Fibroblast of lung (primary cell): Measurements from ENCODE around the gene DLGAP1. TPM values are rescaled to one million over a fixed set of nuclear protein-coding genes. Genes with fewer than 3 reads are reported as not detected.

ENCODE experiments used
- DNase-seq, 2 donors: peaks; one replicate each; pipeline versions ENCODE4 v3.0.0 to v3.0.0-alpha.2; 2010; ENCODE audit warnings: low read depth in 2 of 2
- H2AFZ ChIP-seq: 2 replicates; pipeline ENCODE4 v1.5.1; 2012; ENCODE audit warnings: low read length, control low read depth, inconsistent platforms
- H3K27ac ChIP-seq: 2 replicates; pipeline ENCODE4 v1.5.1; 2011; ENCODE audit warnings: low read length, control low read depth; ENCODE audit not compliant: insufficient read depth
- H3K27me3 ChIP-seq: 2 replicates; pipeline ENCODE4 v1.5.1; 2011; ENCODE audit warnings: mild to moderate bottlenecking, low read length; ENCODE audit not compliant: control insufficient read depth, insufficient read depth
- H3K36me3 ChIP-seq: 2 replicates; pipeline ENCODE4 v1.5.1; 2011; ENCODE audit warnings: low read length; ENCODE audit not compliant: control insufficient read depth, insufficient read depth
- H3K4me1 ChIP-seq: 2 replicates; pipeline ENCODE4 v1.5.1; 2011; ENCODE audit warnings: low read length; ENCODE audit not compliant: control insufficient read depth, insufficient read depth; ENCODE audit errors: extremely low read depth
- H3K4me2 ChIP-seq: 2 replicates; pipeline ENCODE4 v1.5.1; 2011; ENCODE audit warnings: low read length, control low read depth; ENCODE audit not compliant: insufficient read depth; ENCODE audit errors: extremely low read depth
- H3K4me3 ChIP-seq, 4 experiments: fragments of 200-600 bp in 1 of 4; sonication (generic) in 1 of 4; replicated peaks in 1 of 4; 2 replicates each; pipeline ENCODE4 v1.5.1; 2011 to 2016; ENCODE audit warnings: low read length in 4 of 4, low read depth in 3 of 4, mild to moderate bottlenecking in 3 of 4, control low read depth in 2 of 4, inconsistent platforms in 1 of 4, mixed read lengths in 1 of 4; ENCODE audit not compliant: insufficient read depth in 1 of 4; ENCODE audit errors: control extremely low read depth in 1 of 4
- H3K79me2 ChIP-seq: 2 replicates; pipeline ENCODE4 v1.5.1; 2012; ENCODE audit warnings: mild to moderate bottlenecking, low read length, inconsistent platforms; ENCODE audit not compliant: control insufficient read depth, insufficient read depth
- H3K9ac ChIP-seq: 2 replicates; pipeline ENCODE4 v1.5.1; 2011; ENCODE audit warnings: mild to moderate bottlenecking, low read length, control low read depth; ENCODE audit not compliant: insufficient read depth
- H3K9me3 ChIP-seq: 2 replicates; pipeline ENCODE4 v1.5.1; 2012; ENCODE audit warnings: low read depth, low read length; ENCODE audit not compliant: control insufficient read depth, insufficient read depth
- H4K20me1 ChIP-seq: 2 replicates; pipeline ENCODE4 v1.5.1; 2011; ENCODE audit warnings: low read length; ENCODE audit not compliant: control insufficient read depth, insufficient read depth; ENCODE audit errors: extremely low read depth
- EZH2 ChIP-seq: IDR thresholded peaks from 2 replicates; pipeline ENCODE4 v1.5.1; 2012; ENCODE audit warnings: low read length, control low read depth, mild to moderate bottlenecking; ENCODE audit errors: missing control alignments
- polyA plus RNA-seq, 2 donors: library from polyadenylated mRNA; depleted of rRNA in 1 of 2; stranded (reverse) in 1 of 2; unstranded in 1 of 2; fragments of >200 nt; gene quantifications; 2 replicates each; pipeline ENCODE4 v1.2.1, GENCODE V29; 2011 to 2012; ENCODE audit warnings: missing spikeins in 1 of 2
- total RNA-seq: library from RNA; depleted of rRNA; stranded (reverse); fragments of >200 nt; gene quantifications from 2 replicates; pipeline ENCODE4 v1.2.1, GENCODE V29; 2014
- TF ChIP-seq, protein P1 (sequence below), 2 donors: IDR thresholded peaks in 1 of 2; conservative IDR thresholded peaks in 1 of 2; 1 replicate in 1 of 2; 2 replicates in 1 of 2; pipeline ENCODE4 v1.5.1; 2011 to 2012; ENCODE audit warnings: low read length in 2 of 2, control low read depth in 1 of 2, inconsistent platforms in 1 of 2, low read depth in 1 of 2, mild to moderate bottlenecking in 1 of 2

The DLGAP1 gene
- total and polyA plus RNA-seq, 2 donors (not counting 1 experiment from before 2014, with no cell fraction given), result 0.16 to 0.17 TPM

GRCh38 chr18:3715231-3716080, 739.7 kb downstream of the DLGAP1 start:
- H3K36me3 ChIP-seq, result no peaks in the 10 kb centered on the region
- H2AFZ ChIP-seq, result no peak overlapping the region
- no peaks in the 10 kb centered on the region for H3K4me1 ChIP-seq
- H3K4me3 ChIP-seq, result no peak overlapping the region
- DNase-seq, result no peak
- H3K4me2 ChIP-seq, result no peak overlapping the region
- no peaks in the 10 kb centered on the region for H3K79me2 ChIP-seq
- H3K9ac ChIP-seq, result no peak overlapping the region
- no peaks in the 10 kb centered on the region for H4K20me1 ChIP-seq
- H3K9me3 ChIP-seq, result no peaks in the 10 kb centered on the region
- TF ChIP-seq, protein P1, sequence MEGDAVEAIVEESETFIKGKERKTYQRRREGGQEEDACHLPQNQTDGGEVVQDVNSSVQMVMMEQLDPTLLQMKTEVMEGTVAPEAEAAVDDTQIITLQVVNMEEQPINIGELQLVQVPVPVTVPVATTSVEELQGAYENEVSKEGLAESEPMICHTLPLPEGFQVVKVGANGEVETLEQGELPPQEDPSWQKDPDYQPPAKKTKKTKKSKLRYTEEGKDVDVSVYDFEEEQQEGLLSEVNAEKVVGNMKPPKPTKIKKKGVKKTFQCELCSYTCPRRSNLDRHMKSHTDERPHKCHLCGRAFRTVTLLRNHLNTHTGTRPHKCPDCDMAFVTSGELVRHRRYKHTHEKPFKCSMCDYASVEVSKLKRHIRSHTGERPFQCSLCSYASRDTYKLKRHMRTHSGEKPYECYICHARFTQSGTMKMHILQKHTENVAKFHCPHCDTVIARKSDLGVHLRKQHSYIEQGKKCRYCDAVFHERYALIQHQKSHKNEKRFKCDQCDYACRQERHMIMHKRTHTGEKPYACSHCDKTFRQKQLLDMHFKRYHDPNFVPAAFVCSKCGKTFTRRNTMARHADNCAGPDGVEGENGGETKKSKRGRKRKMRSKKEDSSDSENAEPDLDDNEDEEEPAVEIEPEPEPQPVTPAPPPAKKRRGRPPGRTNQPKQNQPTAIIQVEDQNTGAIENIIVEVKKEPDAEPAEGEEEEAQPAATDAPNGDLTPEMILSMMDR (conservative IDR thresholded peaks at IDR 0.05 in 1 of 2, IDR thresholded peaks at IDR 0.05 in 1 of 2; ENCODE audit: low read depth in 1 of 2, low read length in 2 of 2), result no peak
- no peak for TF ChIP-seq EZH2
- H3K27me3 ChIP-seq, result no peaks in the 10 kb centered on the region
- H3K27ac ChIP-seq, result no peak overlapping the region

DNA sequence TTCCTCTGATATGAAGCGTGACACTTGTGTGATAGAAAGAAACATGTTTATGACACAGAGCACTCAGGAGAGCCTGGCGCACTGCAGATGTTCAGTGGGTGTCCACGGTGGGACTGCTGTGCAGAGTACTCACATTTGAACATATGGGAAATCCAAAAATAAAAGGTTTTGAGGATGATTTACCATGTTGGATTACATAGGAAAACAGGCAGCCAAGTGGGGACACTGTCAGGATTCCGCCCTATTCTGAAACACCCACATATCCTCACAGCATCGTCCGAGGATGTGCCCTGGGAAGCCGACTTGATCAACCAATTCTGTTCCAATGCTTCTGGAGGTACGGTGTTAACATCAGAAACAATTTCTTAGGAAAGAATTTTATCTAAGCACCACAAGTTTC, 741.4 kb downstream of the DLGAP1 start:
- H3K9me3 ChIP-seq, result no peaks in the 10 kb centered on the region
- H3K79me2 ChIP-seq, result no peaks in the 10 kb centered on the region
- no peak for TF ChIP-seq EZH2
- TF ChIP-seq, protein P1 (conservative IDR thresholded peaks at IDR 0.05 in 1 of 2, IDR thresholded peaks at IDR 0.05 in 1 of 2; ENCODE audit: low read depth in 1 of 2, low read length in 2 of 2), result no peak
- H3K4me1 ChIP-seq, result no peaks in the 10 kb centered on the region
- no peaks in the 10 kb centered on the region for H3K36me3 ChIP-seq
- H3K4me2 ChIP-seq, result no peak overlapping the region
- no peaks in the 10 kb centered on the region for H4K20me1 ChIP-seq
- no peak overlapping the region for H3K27ac ChIP-seq
- no peak overlapping the region for H2AFZ ChIP-seq
- DNase-seq, result no peak
- H3K9ac ChIP-seq, result no peak overlapping the region
- H3K4me3 ChIP-seq, result no peak overlapping the region
- no peaks in the 10 kb centered on the region for H3K27me3 ChIP-seq

DNA sequence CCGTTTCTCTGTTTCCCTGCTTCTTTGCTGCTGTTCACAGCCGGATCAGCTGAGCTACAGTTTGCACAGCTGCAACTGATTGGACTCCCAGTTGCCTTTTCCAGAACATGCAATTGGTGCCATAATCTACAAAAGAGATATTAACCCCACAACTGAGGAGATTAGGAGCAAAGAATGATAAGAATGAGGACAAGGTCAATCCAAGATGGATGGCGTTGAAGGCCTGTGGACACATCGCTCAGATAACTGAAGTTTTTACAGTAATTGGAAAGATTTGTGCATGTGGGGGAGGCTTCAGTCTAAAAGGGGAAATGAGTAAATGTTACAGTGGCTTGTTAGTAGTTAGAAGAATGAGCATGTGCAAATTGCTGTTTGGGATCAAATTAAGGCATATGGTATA, 741.9 kb downstream of the DLGAP1 start:
- Histone ChIP-seq H4K20me1 (no peaks in the 10 kb centered on the region), H2AFZ (no peak overlapping the region), H3K4me2 (no peak overlapping the region), H3K9ac (no peak overlapping the region), H3K36me3 (no peaks in the 10 kb centered on the region), H3K4me1 (no peaks in the 10 kb centered on the region), H3K27ac (no peak overlapping the region), H3K9me3 (no peaks in the 10 kb centered on the region), H3K4me3 (no peak overlapping the region), H3K79me2 (no peaks in the 10 kb centered on the region), H3K27me3 (no peaks in the 10 kb centered on the region)
- peak in 1 of 2 donors; percentile 74 for DNase-seq
- no peak for TF ChIP-seq EZH2
- TF ChIP-seq, protein P1 (conservative IDR thresholded peaks at IDR 0.05 in 1 of 2, IDR thresholded peaks at IDR 0.05 in 1 of 2; ENCODE audit: low read depth in 1 of 2, low read length in 2 of 2), result no peak
